Type B pancreatic cell (in vitro differentiated cells): ENCODE data around the gene RGMB. TPM values are rescaled to one million over a fixed set of nuclear protein-coding genes. Genes with fewer than 3 reads are reported as not detected.
"Not testable (repeated sequence)": the region's sequence is repeated elsewhere in the genome, so short reads cannot be mapped to it uniquely, and the experiment has no call there.

ENCODE experiments used
- DNase-seq: peaks from one replicate; pipeline ENCODE4 v3.0.0; 2021; ENCODE audit warnings: mixed read lengths; ENCODE audit not compliant: unreplicated experiment; ENCODE audit errors: extremely low spot score
- H3K27ac Mint-ChIP-seq: 2 replicates; pipeline ENCODE4 v1.8.0; 2021; ENCODE audit warnings: mild to moderate bottlenecking, mixed read lengths
- H3K27me3 Mint-ChIP-seq: 2 replicates; pipeline ENCODE4 v1.8.0; 2021; ENCODE audit warnings: mixed read lengths
- H3K36me3 Mint-ChIP-seq: 2 replicates; pipeline ENCODE4 v1.8.0; 2021; ENCODE audit warnings: mixed read lengths
- H3K4me1 Mint-ChIP-seq: one replicate; pipeline ENCODE4 v1.8.0; 2021; ENCODE audit warnings: mixed read lengths; ENCODE audit not compliant: unreplicated experiment
- H3K4me3 Mint-ChIP-seq: 2 replicates; pipeline ENCODE4 v1.8.0; 2021; ENCODE audit warnings: mild to moderate bottlenecking, mixed read lengths
- H3K9me3 Mint-ChIP-seq: 2 replicates; pipeline ENCODE4 v1.8.0; 2021; ENCODE audit warnings: mixed read lengths
- CTCF ChIP-seq: fragments of 200-600 bp; sonication (generic); conservative IDR thresholded peaks from 2 replicates; pipeline ENCODE4 v1.5.0; 2021; ENCODE audit warnings: antibody characterized with exemption, mild to moderate bottlenecking
- total RNA-seq: library from RNA; stranded (reverse); gene quantifications from 2 replicates; pipeline ENCODE4 v1.2.1, GENCODE V29; 2021; ENCODE audit warnings: low replicate concordance

Gene RGMB
- total RNA-seq, 1 donor from 2014 or later = 36.5 TPM

GRCh38 chr5:98736753-98737152 is 36.7 kb upstream of the RGMB start:
- no peaks in the 10 kb centered on the region for H3K4me1 Mint-ChIP-seq
- no peak for TF ChIP-seq CTCF
- no peak overlapping the region for H3K4me3 Mint-ChIP-seq
- H3K27me3 Mint-ChIP-seq = no peaks in the 10 kb centered on the region
- H3K9me3 Mint-ChIP-seq = no peaks in the 10 kb centered on the region
- H3K36me3 Mint-ChIP-seq = no peaks in the 10 kb centered on the region
- no peak for DNase-seq
- no peak overlapping the region for H3K27ac Mint-ChIP-seq

GRCh38 chr5:98737441-98737840 is 36.0 kb upstream of the RGMB start:
- H3K4me3 Mint-ChIP-seq, H3K27me3 Mint-ChIP-seq, H3K9me3 Mint-ChIP-seq, H3K36me3 Mint-ChIP-seq, DNase-seq, H3K4me1 Mint-ChIP-seq, H3K27ac Mint-ChIP-seq: not testable (repeated sequence)

- not testable (repeated sequence) for H3K9me3 Mint-ChIP-seq, H3K36me3 Mint-ChIP-seq, H3K4me1 Mint-ChIP-seq, H3K27ac Mint-ChIP-seq, H3K4me3 Mint-ChIP-seq, DNase-seq, H3K27me3 Mint-ChIP-seq
These were observed 34.8 kb upstream of the RGMB start for GRCh38 chr5:98738481-98739149.

GRCh38 chr5:98741926-98742325 is 31.5 kb upstream of the RGMB start:
- no peak for DNase-seq
- Mint-ChIP-seq H3K27me3 (peaks cover 22% of the 10 kb centered on the region), H3K9me3 (no peaks in the 10 kb centered on the region), H3K4me3 (no peak overlapping the region), H3K36me3 (no peaks in the 10 kb centered on the region), H3K4me1 (no peaks in the 10 kb centered on the region), H3K27ac (no peak overlapping the region)
- TF ChIP-seq CTCF = no peak

- no peak for TF ChIP-seq CTCF
- no peak for DNase-seq
- Mint-ChIP-seq H3K4me1 (no peaks in the 10 kb centered on the region), H3K4me3 (no peak overlapping the region), H3K27ac (no peak overlapping the region), H3K9me3 (no peaks in the 10 kb centered on the region), H3K27me3 (peaks cover 22% of the 10 kb centered on the region), H3K36me3 (no peaks in the 10 kb centered on the region)
These were observed 30.9 kb upstream of the RGMB start for GRCh38 chr5:98742396-98743073.

- H3K27me3 Mint-ChIP-seq = peaks cover 22% of the 10 kb centered on the region
- H3K36me3 Mint-ChIP-seq, H3K27ac Mint-ChIP-seq, H3K4me3 Mint-ChIP-seq, H3K4me1 Mint-ChIP-seq, DNase-seq, H3K9me3 Mint-ChIP-seq: not testable (repeated sequence)
These were observed 25.2 kb upstream of the RGMB start for GRCh38 chr5:98748259-98748658.

GRCh38 chr5:98749046-98749445 is 24.4 kb upstream of the RGMB start:
- Mint-ChIP-seq H3K4me3 (no peak overlapping the region), H3K4me1 (no peaks in the 10 kb centered on the region), H3K27me3 (peaks cover 17% of the 10 kb centered on the region), H3K36me3 (no peaks in the 10 kb centered on the region), H3K27ac (no peak overlapping the region), H3K9me3 (no peaks in the 10 kb centered on the region)
- DNase-seq = no peak
- no peak for TF ChIP-seq CTCF
